Posterior vena cava (tissue), 2 donors: Measurements from ENCODE around the gene OXER1. TPM values are rescaled to one million over a fixed set of nuclear protein-coding genes. Genes with fewer than 3 reads are reported as not detected.

Source experiments
- DNase-seq: peaks from one replicate; pipeline ENCODE4 v3.0.0-alpha.2; 2020; ENCODE audit warnings: low spot score
- intact Hi-C, 2 donors: fragments of 100-400 bp; cut with DNase I; formaldehyde crosslinking; loops; one replicate each; pipeline versions ENCODE4 v1.14.1 to v1.14.2; 2022 to 2023
- total RNA-seq, 2 donors: library from RNA; stranded (reverse); fragmentation: NEBNext Ultra II Directional; extraction: Animal tissue kit (Norgen Biotek cat#: 25700); gene quantifications; one replicate each; pipeline ENCODE4 v1.2.1, GENCODE V29; 2021
- donor health status: DM: yes; HTN: yes; CAD: no.
- donor health status: DM: yes; HTN: yes; CAD: no.

The OXER1 gene
- total RNA-seq, 2 donors from 2014 or later, result 1.00 to 2.2 TPM

DNA sequence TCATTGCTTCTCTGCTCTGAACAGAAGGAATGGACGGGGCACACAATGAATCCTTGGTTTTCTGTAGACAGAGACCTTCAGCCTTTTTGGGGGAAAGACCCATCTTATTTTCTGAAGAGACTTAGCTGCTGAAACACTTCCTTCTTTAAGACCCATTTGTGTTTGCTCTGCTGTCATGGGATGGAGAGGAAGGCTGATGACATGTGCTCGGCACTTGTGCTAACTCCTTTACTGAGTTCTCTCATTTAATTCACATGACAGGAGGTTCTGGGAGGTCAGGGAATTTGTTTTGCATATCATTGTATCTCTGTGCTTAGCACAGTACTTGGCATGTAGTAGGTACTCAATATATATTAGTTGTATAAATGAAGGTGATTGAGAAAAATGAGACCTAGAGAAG, 39.0 kb downstream of the OXER1 start:
- intact Hi-C loops, result loop anchor here in 1 of 2 donors (10.0 kb wide), 1 partner anchor 70 kb away; the partner anchor contains the start of gene HAAO
- no peak for DNase-seq

DNA sequence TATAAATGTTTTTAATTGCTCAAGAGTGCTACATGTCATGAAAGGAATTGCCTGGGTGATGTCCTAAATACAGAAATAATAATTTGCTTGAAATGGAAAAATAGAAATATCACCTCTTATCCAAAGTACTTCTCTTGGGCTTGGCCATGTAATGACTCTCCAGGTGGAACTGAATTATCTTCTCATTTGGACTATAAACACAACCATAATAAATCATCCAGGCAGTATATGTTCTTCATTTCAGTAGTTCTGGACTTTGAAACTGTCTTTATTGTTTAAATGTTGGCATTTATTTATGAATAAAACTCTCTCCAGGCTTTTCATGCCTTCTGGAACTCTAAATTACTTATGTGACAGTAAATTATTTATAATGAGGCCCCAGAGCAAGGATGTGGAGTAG, 40.5 kb downstream of the OXER1 start:
- intact Hi-C loops, result loop anchor here in 1 of 2 donors (10.0 kb wide), 1 partner anchor 71 kb away; the partner anchor contains the start of gene HAAO
- no peak for DNase-seq

DNA sequence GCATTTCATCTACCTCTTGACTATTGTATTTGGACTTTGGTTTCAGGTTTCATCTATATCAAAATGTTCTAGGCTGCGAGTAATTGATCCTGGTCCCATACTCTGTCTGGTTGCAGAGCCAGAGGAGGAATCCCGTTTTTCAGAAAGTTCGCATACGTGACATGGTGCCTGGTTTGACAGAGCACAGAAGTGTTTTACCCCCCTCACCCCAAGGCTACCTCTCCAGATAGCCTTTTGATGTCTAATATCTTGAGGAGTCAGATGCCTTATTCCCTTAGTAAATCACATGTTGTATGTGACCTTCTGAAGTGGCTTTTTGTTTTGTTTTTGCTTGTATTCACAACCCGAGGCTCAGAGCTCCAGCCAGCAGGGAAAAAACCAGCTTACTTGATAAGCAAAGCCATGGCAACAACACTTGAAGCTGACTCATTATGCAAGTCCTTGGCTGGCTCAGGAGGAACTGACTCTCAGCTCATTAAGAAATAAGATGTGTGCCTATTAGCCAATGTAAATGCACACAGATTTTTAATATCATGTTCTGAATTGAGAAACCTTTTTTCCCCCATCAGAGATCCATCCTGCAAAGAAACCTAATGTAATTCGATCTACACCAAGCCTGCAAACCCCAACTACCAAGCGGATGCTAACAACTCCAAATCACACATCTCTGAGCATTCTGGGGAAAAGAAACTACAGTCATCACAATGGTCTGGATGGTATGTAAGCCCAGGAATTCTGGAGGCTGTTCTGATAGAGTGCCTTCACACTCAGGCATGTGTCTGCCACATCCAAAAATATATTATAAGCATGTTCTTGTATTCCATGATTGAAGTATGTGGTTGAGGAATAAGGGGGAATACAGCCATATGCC, 41.4 kb downstream of the OXER1 start:
- intact Hi-C loops, result loop anchor here in 1 of 2 donors (10.0 kb wide), 1 partner anchor 72 kb away; the partner anchor contains the start of gene HAAO
- DNase-seq, result no peak

DNA sequence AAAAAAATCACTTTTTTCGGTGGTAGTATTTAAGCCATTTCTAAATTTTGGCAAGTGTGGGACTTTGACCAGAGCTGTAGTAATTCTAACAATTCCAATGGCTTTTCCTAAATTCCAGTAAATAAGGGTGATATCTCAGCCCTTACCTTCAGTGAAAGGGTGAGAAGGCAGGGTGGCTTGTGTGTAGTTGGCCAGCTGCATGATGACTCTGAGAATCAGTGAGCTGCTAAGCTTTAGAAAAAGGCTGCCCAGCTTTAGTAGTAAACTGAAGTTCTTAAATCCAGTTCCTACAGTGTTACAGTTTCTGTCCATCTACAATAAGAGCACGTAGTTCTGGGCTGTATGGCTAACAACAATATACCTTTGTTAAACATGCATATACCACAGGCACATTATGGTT, 42.0 kb downstream of the OXER1 start:
- DNase-seq, result no peak
- intact Hi-C loops, result loop anchor here in 1 of 2 donors (10.0 kb wide), 1 partner anchor 73 kb away; the partner anchor contains the start of gene HAAO

DNA sequence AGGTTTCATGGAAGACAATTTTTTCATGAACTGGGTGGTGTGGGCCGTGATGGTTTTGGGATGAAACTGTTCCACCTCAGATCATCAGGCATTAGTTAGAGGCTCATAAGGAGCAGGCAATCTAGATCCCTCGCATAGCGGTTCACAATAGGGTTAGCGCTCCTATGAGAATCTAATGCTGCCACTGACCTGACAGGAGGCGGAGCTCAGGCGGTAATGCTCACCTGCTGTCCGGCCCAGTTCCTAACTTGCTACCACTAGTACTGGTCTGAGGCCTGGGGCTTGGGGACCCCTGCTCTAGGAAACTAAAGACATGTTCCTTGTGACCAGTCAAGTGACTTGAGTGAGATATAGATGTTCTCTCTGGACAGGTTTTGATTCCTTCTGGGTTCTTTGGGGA, 49.2 kb downstream of the OXER1 start:
- DNase-seq, result no peak
- intact Hi-C loops, result no loop called here

DNA sequence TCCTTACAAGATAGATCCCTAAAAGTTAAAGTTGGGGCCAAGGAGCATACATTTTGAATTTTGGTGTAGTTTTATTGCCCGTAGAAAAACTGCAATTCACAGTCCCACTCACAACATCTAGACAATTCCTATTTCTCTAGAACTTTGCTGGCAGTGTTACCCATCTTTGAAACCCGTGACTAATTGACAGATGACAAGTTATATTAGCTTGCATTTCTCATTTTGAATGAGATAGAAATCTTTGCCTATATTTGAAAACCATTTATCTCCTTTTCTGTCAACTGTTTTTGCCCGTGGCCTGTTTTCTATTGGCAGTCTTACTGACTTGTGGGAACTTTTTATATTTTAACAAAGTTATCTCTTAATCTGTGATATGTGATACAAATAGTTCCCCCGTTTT, 50.0 kb downstream of the OXER1 start:
- intact Hi-C loops, result no loop called here
- DNase-seq, result no peak

DNA sequence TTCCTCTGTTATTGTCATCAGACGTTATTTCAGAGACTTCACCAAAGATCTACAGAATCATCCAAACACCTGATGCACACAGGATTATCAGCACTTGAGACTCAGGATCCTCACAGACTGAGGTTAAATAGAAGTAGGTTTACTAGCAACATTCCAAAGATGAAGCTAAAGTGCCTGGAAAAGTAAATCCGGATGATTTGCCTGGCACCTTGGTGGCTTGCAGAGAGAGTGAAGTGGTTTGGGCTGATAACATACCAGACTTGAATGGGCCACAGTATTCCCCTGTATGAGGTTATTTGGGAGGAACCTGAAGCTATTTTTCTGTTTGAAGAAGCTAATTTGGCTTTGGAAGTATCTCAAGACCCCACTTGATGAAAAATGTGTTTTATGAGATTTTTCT, 51.0 kb downstream of the OXER1 start:
- DNase-seq, result no peak
- intact Hi-C loops, result no loop called here

Other genes starting within 250 kb of the OXER1 start
- 10 to 100 TPM; 29.7 to 30.3 TPM for gene MTA3, start 195.5 kb downstream of the OXER1 start, total RNA-seq
- 10 to 100 TPM in 1 of 2 donors, 1 to 10 TPM in 1; 5.1 to 15.0 TPM for gene HAAO, start 28.4 kb upstream of the OXER1 start, total RNA-seq